ENCODE data around the gene SUN2.

GRCh38 chr22:38725900-38726655, 29.7 kb downstream of the SUN2 start:
- TF ChIP-seq CTCF (conservative IDR thresholded peaks at IDR 0.05) (no peak), ZFX (IDR thresholded peaks at IDR 0.05) (no peak)

All from C4-2B (cell line).